DND-41 (cell line): ENCODE measurements around the gene CDC45.

Source experiments
- ATAC-seq: fragments of 200-7000 bp; cut with Tn5 transposase; 3 replicates; pipeline ENCODE4 v1.9.1; 2021; ENCODE audit warnings: low read depth; ENCODE audit not compliant: insufficient read depth
- DNase-seq: peaks from one replicate; pipeline ENCODE4 v3.0.0-alpha.2; 2020
- H2AFZ ChIP-seq: 2 replicates; pipeline ENCODE4 v1.6.0; 2012; ENCODE audit warnings: low read depth, low read length
- H3K27ac ChIP-seq: 2 replicates; pipeline ENCODE4 v1.5.1; 2012; ENCODE audit warnings: low read length, inconsistent platforms
- H3K27me3 ChIP-seq: fragments of 200-600 bp; sonication (generic); 2 replicates; pipeline ENCODE4 v1.6.0; 2012; ENCODE audit warnings: low read length, mild to moderate bottlenecking, inconsistent platforms; ENCODE audit not compliant: insufficient read depth, poor library complexity
- H3K36me3 ChIP-seq: 2 replicates; pipeline ENCODE4 v1.5.1; 2012; ENCODE audit warnings: low read length, inconsistent platforms; ENCODE audit not compliant: insufficient read depth
- H3K4me1 ChIP-seq: 2 replicates; pipeline ENCODE4 v1.5.1; 2012; ENCODE audit warnings: mild to moderate bottlenecking, low read length; ENCODE audit not compliant: insufficient read depth
- H3K4me2 ChIP-seq: 2 replicates; pipeline ENCODE4 v1.6.0; 2012; ENCODE audit warnings: mild to moderate bottlenecking, moderate library complexity, low read length, inconsistent platforms; ENCODE audit not compliant: insufficient read depth
- H3K4me3 ChIP-seq, 2 experiments: fragments of 200-600 bp in 1 of 2; shearing (Covaris generic) in 1 of 2; 2 replicates each; pipeline ENCODE4 v1.5.1; 2012 to 2016; ENCODE audit warnings: inconsistent platforms in 2 of 2, low read length in 2 of 2, mild to moderate bottlenecking in 2 of 2, low read depth in 1 of 2, moderate library complexity in 1 of 2
- H3K79me2 ChIP-seq: 2 replicates; pipeline ENCODE4 v1.6.0; 2012; ENCODE audit warnings: low read length, inconsistent platforms; ENCODE audit not compliant: insufficient read depth
- H3K9ac ChIP-seq: 2 replicates; pipeline ENCODE4 v1.6.0; 2012; ENCODE audit warnings: low read depth, mild to moderate bottlenecking, inconsistent platforms, low read length, moderate library complexity
- H3K9me3 ChIP-seq: 2 replicates; pipeline ENCODE4 v1.5.1; 2012; ENCODE audit warnings: low read length, moderate library complexity, mild to moderate bottlenecking, inconsistent platforms; ENCODE audit not compliant: insufficient read depth, severe bottlenecking
- H4K20me1 ChIP-seq: 2 replicates; pipeline ENCODE4 v1.6.0; 2012; ENCODE audit warnings: low read length; ENCODE audit not compliant: insufficient read depth
- CTCF ChIP-seq: IDR thresholded peaks from 2 replicates; pipeline ENCODE4 v1.5.1; 2012; ENCODE audit warnings: borderline replicate concordance, low read length, moderate library complexity, mild to moderate bottlenecking; ENCODE audit not compliant: poor library complexity, severe bottlenecking; ENCODE audit errors: extremely low read depth
- EZH2 ChIP-seq: IDR thresholded peaks from 3 replicates; pipeline ENCODE4 v1.6.1; 2012; ENCODE audit warnings: borderline replicate concordance, low read depth, mild to moderate bottlenecking, moderate library complexity, low read length, inconsistent platforms; ENCODE audit not compliant: severe bottlenecking

CDC45 gene

GRCh38 chr22:19514831-19515565, 35.3 kb downstream of the CDC45 start:
- H3K4me2 ChIP-seq, result no peak overlapping the region
- no peak overlapping the region for H3K9ac ChIP-seq
- H3K36me3 ChIP-seq, result peaks cover 98% of the 10 kb centered on the region
- no peaks in the 10 kb centered on the region for H4K20me1 ChIP-seq
- TF ChIP-seq EZH2 (no peak), CTCF (no peak)
- no peak overlapping the region for H3K4me3 ChIP-seq
- H3K4me1 ChIP-seq, result no peaks in the 10 kb centered on the region
- ATAC-seq (no peak), DNase-seq (no peak)
- no peak overlapping the region for H2AFZ ChIP-seq
- H3K9me3 ChIP-seq, result no peaks in the 10 kb centered on the region
- H3K79me2 ChIP-seq, result no peaks in the 10 kb centered on the region
- no peaks in the 10 kb centered on the region for H3K27me3 ChIP-seq
- no peak overlapping the region for H3K27ac ChIP-seq

GRCh38 chr22:19515654-19516377, 36.1 kb downstream of the CDC45 start:
- H3K79me2 ChIP-seq, result no peaks in the 10 kb centered on the region
- H3K9ac ChIP-seq, result no peak overlapping the region
- ATAC-seq, result no peak
- no peak overlapping the region for H3K4me3 ChIP-seq
- H3K9me3 ChIP-seq, result no peaks in the 10 kb centered on the region
- H3K36me3 ChIP-seq, result peaks cover 98% of the 10 kb centered on the region
- H3K27ac ChIP-seq, result no peak overlapping the region
- TF ChIP-seq EZH2, result no peak
- no peak for TF ChIP-seq CTCF
- no peak overlapping the region for H3K4me2 ChIP-seq
- no peak overlapping the region for H2AFZ ChIP-seq
- no peaks in the 10 kb centered on the region; the same call in 1 of the 2 replicates for H4K20me1 ChIP-seq
- no peak for DNase-seq
- no peaks in the 10 kb centered on the region for H3K27me3 ChIP-seq
- H3K4me1 ChIP-seq, result no peaks in the 10 kb centered on the region

GRCh38 chr22:19516378-19517170, 36.9 kb downstream of the CDC45 start:
- no peaks in the 10 kb centered on the region for H3K27me3 ChIP-seq
- TF ChIP-seq CTCF, result no peak
- TF ChIP-seq EZH2, result no peak
- H3K9ac ChIP-seq, result no peak overlapping the region
- peaks cover 93% of the 10 kb centered on the region for H3K36me3 ChIP-seq
- ATAC-seq (no peak), DNase-seq (no peak)
- no peaks in the 10 kb centered on the region for H3K4me1 ChIP-seq
- H4K20me1 ChIP-seq, result no peaks in the 10 kb centered on the region; the same call in 1 of the 2 replicates
- no peaks in the 10 kb centered on the region for H3K79me2 ChIP-seq
- H2AFZ ChIP-seq, result no peak overlapping the region
- no peak overlapping the region for H3K27ac ChIP-seq
- no peaks in the 10 kb centered on the region for H3K9me3 ChIP-seq
- H3K4me3 ChIP-seq, result no peak overlapping the region
- no peak overlapping the region for H3K4me2 ChIP-seq
